SK-N-SH (cell line): ENCODE results near the gene STK17B. TPM values are rescaled to one million over a fixed set of nuclear protein-coding genes. Genes with fewer than 3 reads are reported as not detected.

Source experiments
- CTCF ChIA-PET: fragments of 300-600, 350-600 bp; formaldehyde crosslinking; extraction: SDS; loops from one replicate; lab custom pipeline; 2021; lab: Yijun Ruan, JAX
- POLR2A ChIA-PET: fragments of 350-600 bp; sonication (Branson Sonifier 250); formaldehyde crosslinking; extraction: SDS; loops from one replicate; lab custom pipeline; 2020; ENCODE audit warnings: antibody characterized with exemption, inconsistent platforms; lab: Yijun Ruan, JAX
- DNase-seq: peaks from one replicate; pipeline ENCODE4 v3.0.0; 2012
- H2AFZ ChIP-seq: fragments of 200-600 bp; sonication (generic); 2 replicates; pipeline ENCODE4 v1.8.1; 2016; ENCODE audit warnings: antibody characterized with exemption, mild to moderate bottlenecking, low read depth
- H3F3A ChIP-seq: fragments of 200-600 bp; sonication (generic); replicated peaks from 2 replicates; pipeline ENCODE3; 2016; ENCODE audit warnings: antibody characterized with exemption, mild to moderate bottlenecking; ENCODE audit not compliant: insufficient read depth
- H3K27ac ChIP-seq, 2 experiments: fragments of 200-500 bp in 1 of 2; fragments of 200-600 bp in 1 of 2; sonication (Bioruptor generic) in 1 of 2; sonication (generic), shearing (Covaris generic) in 1 of 2; 2 replicates each; pipeline versions ENCODE4 v1.5.1 to v1.6.1; 2014 to 2016; ENCODE audit warnings: low read depth in 2 of 2, inconsistent platforms in 1 of 2, low read length in 1 of 2, mild to moderate bottlenecking in 1 of 2, mixed read lengths in 1 of 2
- H3K27me3 ChIP-seq: fragments of 200-600 bp; sonication (generic), shearing (Covaris generic); 2 replicates; pipeline ENCODE4 v1.6.1; 2016; ENCODE audit warnings: mixed run types; ENCODE audit not compliant: insufficient read depth
- H3K36me3 ChIP-seq, 2 experiments: fragments of 200-500 bp in 1 of 2; fragments of 200-600 bp in 1 of 2; sonication (Bioruptor generic) in 1 of 2; sonication (generic) in 1 of 2; replicated peaks in 1 of 2; 2 replicates each; pipeline versions ENCODE3 to v1.5.1; 2014 to 2016; ENCODE audit warnings: low read length in 1 of 2, mild to moderate bottlenecking in 1 of 2; ENCODE audit not compliant: insufficient read depth in 2 of 2, control insufficient read depth in 1 of 2
- H3K4me1 ChIP-seq, 2 experiments: fragments of 200-500 bp in 1 of 2; fragments of 200-600 bp in 1 of 2; sonication (Bioruptor generic) in 1 of 2; sonication (generic), shearing (Covaris generic) in 1 of 2; 2 replicates each; pipeline versions ENCODE4 v1.5.1 to v1.6.1; 2014 to 2016; ENCODE audit warnings: low read depth in 1 of 2, low read length in 1 of 2, mixed run types in 1 of 2; ENCODE audit not compliant: insufficient read depth in 2 of 2, control insufficient read depth in 1 of 2
- H3K4me2 ChIP-seq: fragments of 200-600 bp; sonication (generic), shearing (Covaris generic); 2 replicates; pipeline ENCODE4 v1.6.1; 2017; ENCODE audit warnings: mixed run types
- H3K4me3 ChIP-seq, 2 experiments: fragments of 200-500 bp in 1 of 2; fragments of 200-600 bp in 1 of 2; sonication (Bioruptor generic) in 1 of 2; sonication (generic), shearing (Covaris generic) in 1 of 2; 2 replicates each; pipeline versions ENCODE4 v1.5.1 to v1.8.1; 2014 to 2016; ENCODE audit warnings: low read depth in 2 of 2, inconsistent platforms in 1 of 2, low read length in 1 of 2, mild to moderate bottlenecking in 1 of 2, mixed read lengths in 1 of 2, moderate library complexity in 1 of 2
- H3K79me2 ChIP-seq: fragments of 200-600 bp; sonication (generic); 2 replicates; pipeline ENCODE4 v1.8.1; 2017; ENCODE audit warnings: mild to moderate bottlenecking; ENCODE audit not compliant: insufficient read depth
- H3K9ac ChIP-seq: fragments of 200-600 bp; sonication (generic); 2 replicates; pipeline ENCODE4 v1.6.1; 2017; ENCODE audit warnings: mixed run types
- H3K9me2 ChIP-seq: fragments of 200-600 bp; sonication (generic); 2 replicates; pipeline ENCODE4 v1.6.1; 2017; ENCODE audit warnings: mixed run types
- H3K9me3 ChIP-seq: fragments of 200-600 bp; sonication (generic); 2 replicates; pipeline ENCODE4 v1.6.1; 2017; ENCODE audit warnings: mixed run types, mild to moderate bottlenecking, moderate library complexity
- H4K20me1 ChIP-seq: fragments of 200-600 bp; sonication (generic); 2 replicates; pipeline ENCODE4 v1.6.1; 2017; ENCODE audit warnings: mild to moderate bottlenecking, mixed run types; ENCODE audit not compliant: insufficient read depth
- CHD2 ChIP-seq: fragments of 150-350 bp; IDR thresholded peaks from 2 replicates; pipeline ENCODE4 v1.6.1; 2018; ENCODE audit warnings: low read length; ENCODE audit not compliant: partially characterized antibody
- ELF1 ChIP-seq: IDR thresholded peaks from 2 replicates; pipeline ENCODE4 v1.4.0; 2012
- EP300 ChIP-seq, 2 experiments: IDR thresholded peaks; 2 replicates each; pipeline versions ENCODE4 v1.4.0 to v1.6.1; 2012; ENCODE audit warnings: borderline replicate concordance in 1 of 2, low read depth in 1 of 2, low read length in 1 of 2
- EZH2phosphoT487 ChIP-seq: fragments of 200-600 bp; sonication (generic); IDR thresholded peaks from 2 replicates; pipeline ENCODE4 v1.6.1; 2017; ENCODE audit warnings: low read depth, mixed run types, mild to moderate bottlenecking, antibody characterized with exemption, moderate library complexity, borderline replicate concordance
- FOSL2 ChIP-seq: IDR thresholded peaks from 2 replicates; pipeline ENCODE4 v1.4.0; 2012; ENCODE audit warnings: low read depth, mild to moderate bottlenecking, moderate library complexity, borderline replicate concordance
- FOXJ3 ChIP-seq: sonication (generic); formaldehyde crosslinking; IDR thresholded peaks from 2 replicates; pipeline ENCODE4 v1.5.1; 2020; ENCODE audit warnings: mild to moderate bottlenecking, missing genetic modification reagents
- FOXM1 ChIP-seq: IDR thresholded peaks from 2 replicates; pipeline ENCODE4 v1.4.0; 2012; ENCODE audit warnings: low read depth, mild to moderate bottlenecking
- GATA2 ChIP-seq: sonication (generic); formaldehyde crosslinking; IDR thresholded peaks from 2 replicates; pipeline ENCODE4 v1.5.0; 2020; ENCODE audit warnings: mild to moderate bottlenecking, missing genetic modification reagents
- IRF3 ChIP-seq: fragments of 150-350 bp; IDR thresholded peaks from 2 replicates; pipeline ENCODE4 v1.6.1; 2016; ENCODE audit warnings: mild to moderate bottlenecking, low read depth, low read length
- JUND ChIP-seq: IDR thresholded peaks from 2 replicates; pipeline ENCODE4 v1.4.0; 2012
- MEF2A ChIP-seq: IDR thresholded peaks from 2 replicates; pipeline ENCODE4 v1.4.0; 2012; ENCODE audit warnings: low read depth, borderline replicate concordance
- MXI1 ChIP-seq: IDR thresholded peaks from 2 replicates; pipeline ENCODE4 v1.6.1; 2012; ENCODE audit warnings: mild to moderate bottlenecking, low read depth, low read length, improper control_type of control experiment
- NFIC ChIP-seq: IDR thresholded peaks from 2 replicates; pipeline ENCODE4 v1.4.0; 2012; ENCODE audit warnings: borderline replicate concordance
- NRF1 ChIP-seq: IDR thresholded peaks from 2 replicates; pipeline ENCODE4 v1.6.1; 2012; ENCODE audit warnings: low read depth, mild to moderate bottlenecking, low read length
- POLR2AphosphoS5 ChIP-seq: IDR thresholded peaks from 2 replicates; pipeline ENCODE4 v1.6.1; 2012; ENCODE audit warnings: low read depth, low read length
- RAD21 ChIP-seq: IDR thresholded peaks from 2 replicates; pipeline ENCODE4 v1.6.1; 2012; ENCODE audit warnings: mild to moderate bottlenecking, low read length
- RCOR1 ChIP-seq: fragments of 150-350 bp; IDR thresholded peaks from 2 replicates; pipeline ENCODE4 v1.6.1; 2017; ENCODE audit warnings: antibody characterized with exemption, low read length
- RFX5 ChIP-seq: IDR thresholded peaks from 2 replicates; pipeline ENCODE4 v1.6.1; 2012; ENCODE audit warnings: mild to moderate bottlenecking, improper control_type of control experiment, low read length
- RXRA ChIP-seq: IDR thresholded peaks from 2 replicates; pipeline ENCODE4 v1.4.0; 2012; ENCODE audit warnings: low read depth, mild to moderate bottlenecking, borderline replicate concordance
- SIN3A ChIP-seq: IDR thresholded peaks from 2 replicates; pipeline ENCODE4 v1.6.1; 2012; ENCODE audit warnings: low read depth, mild to moderate bottlenecking, low read length, moderate library complexity, borderline replicate concordance
- TAF1 ChIP-seq: IDR thresholded peaks from 2 replicates; pipeline ENCODE4 v1.6.1; 2012; ENCODE audit warnings: low read depth, mild to moderate bottlenecking, low read length, moderate library complexity, borderline replicate concordance
- TCF12 ChIP-seq: IDR thresholded peaks from 2 replicates; pipeline ENCODE4 v1.4.0; 2012
- USF2 ChIP-seq: fragments of 150-350 bp; IDR thresholded peaks from 2 replicates; pipeline ENCODE4 v1.6.1; 2017; ENCODE audit warnings: antibody characterized with exemption, low read length, low read depth, borderline replicate concordance
- YY1 ChIP-seq: IDR thresholded peaks from 2 replicates; pipeline ENCODE4 v1.4.0; 2012; ENCODE audit warnings: low read depth, mild to moderate bottlenecking
- WGBS: methylation state at CpG from one replicate; pipeline ENCODE4 v1.1.6; 2017; ENCODE audit warnings: low lambda C conversion rate; 5-methylcytosine and 5-hydroxymethylcytosine counted together
- polyA plus RNA-seq, 3 experiments: library from polyadenylated mRNA; depleted of rRNA; stranded (reverse); fragments of >200 nt; gene quantifications; 2 replicates each; pipeline ENCODE4 v1.2.3, GENCODE V29; 2012
- TF ChIP-seq, protein P1 (sequence below): IDR thresholded peaks from 2 replicates; pipeline ENCODE4 v1.4.0; 2012; ENCODE audit warnings: low read depth
- TF ChIP-seq, protein P2 (sequence below): IDR thresholded peaks from 2 replicates; pipeline ENCODE4 v1.6.1; 2012; ENCODE audit warnings: mild to moderate bottlenecking, low read depth, low read length, moderate library complexity
- TF ChIP-seq, protein P3 (sequence below): IDR thresholded peaks from 2 replicates; pipeline ENCODE4 v1.4.0; 2012; ENCODE audit warnings: low read depth, borderline replicate concordance

STK17B gene
- 5.1 and 6.1 TPM in 2 replicates for polyA plus RNA-seq (2012; rRNA removed)
- 6.4 and 7.7 TPM in 2 replicates for polyA plus RNA-seq (2012; cell fraction: cytosol; rRNA removed)
- polyA plus RNA-seq (2012; cell fraction: nucleus; rRNA removed), result 4.8 and 9.5 TPM in 2 replicates

GRCh38 chr2:196171248-196171871 is at the start of gene STK17B:
Gene STK17B, minus strand, starts transcription at chr2:196171578. Its CDS starts 8,195 bp downstream, at chr2:196163383.
- Histone ChIP-seq H3K36me3 (no peaks in the 10 kb centered on the region), H3K4me3 (peak within 1 kb of the TSS; percentile 78 to 92), H3K4me1 (peaks cover 5 to 14% of the 10 kb centered on the region in 2 experiments; a peak in 3 of 4 replicates), H4K20me1 (peaks cover 12% of the 10 kb centered on the region; the same call in 1 of the 2 replicates), H3K79me2 (peaks cover 49% of the 10 kb centered on the region), H2AFZ (peak within 1 kb of the TSS; percentile 70), H3F3A (peaks cover 23% of the 10 kb centered on the region), H3K27ac (peak within 1 kb of the TSS; percentile 69 to 83), H3K9me3 (no peaks in the 10 kb centered on the region), H3K9me2 (no peaks in the 10 kb centered on the region), H3K27me3 (no peaks in the 10 kb centered on the region), H3K4me2 (peak within 1 kb of the TSS; percentile 90), H3K9ac (peak within 1 kb of the TSS; percentile 89)
- ChIA-PET POLR2A (interaction anchor here (0.5 kb wide), 1 partner anchor 40 kb away, joined by 4 read pairs; no protein-coding TSS in a partner anchor), CTCF (interaction anchor here (1.0 to 1.6 kb wide), 3 partner anchors 93 to 104 kb away, joined by 3 to 4 read pairs (median 3); partner anchors contain the start of gene DNAH7)
- DNase-seq, result peak; percentile 100
- WGBS, result 0% methylated on average over 23 of the region's 72 CpGs
- TF ChIP-seq ELF1 (no peak), NRF1 (peak; percentile 36; the same call in 1 of the 2 replicates), MEF2A (no peak), RFX5 (no peak), EZH2phosphoT487 (no peak), MXI1 (peak; percentile 34; the same call in 1 of the 2 replicates), FOSL2 (no peak), FOXM1 (peak; percentile 74; the same call in 1 of the 2 replicates), YY1 (0 out of 2 replicates have a peak, but pooled peaks have one; percentile 23), TCF12 (no peak), JUND (no peak), GATA2 (CRISPR knock-in tag) (no peak), EP300 (IDR thresholded peaks at IDR 0.05; ENCODE audit: borderline replicate concordance in 1 of 2, low read depth in 1 of 2, low read length in 1 of 2) (no peak), RCOR1 (no peak), RAD21 (no peak), RXRA (no peak), FOXJ3 (CRISPR knock-in tag) (no peak), USF2 (peak; percentile 73), SIN3A (peak; percentile 32; the same call in 1 of the 2 replicates), CHD2 (peak; percentile 17), NFIC (no peak), POLR2AphosphoS5 (peak; percentile 99), IRF3 (no peak), TAF1 (peak; percentile 100)
- TF ChIP-seq, protein P1, sequence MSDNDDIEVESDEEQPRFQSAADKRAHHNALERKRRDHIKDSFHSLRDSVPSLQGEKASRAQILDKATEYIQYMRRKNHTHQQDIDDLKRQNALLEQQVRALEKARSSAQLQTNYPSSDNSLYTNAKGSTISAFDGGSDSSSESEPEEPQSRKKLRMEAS, result 0 out of 2 replicates have a peak, but pooled peaks have one; percentile 40
- TF ChIP-seq, protein P2, sequence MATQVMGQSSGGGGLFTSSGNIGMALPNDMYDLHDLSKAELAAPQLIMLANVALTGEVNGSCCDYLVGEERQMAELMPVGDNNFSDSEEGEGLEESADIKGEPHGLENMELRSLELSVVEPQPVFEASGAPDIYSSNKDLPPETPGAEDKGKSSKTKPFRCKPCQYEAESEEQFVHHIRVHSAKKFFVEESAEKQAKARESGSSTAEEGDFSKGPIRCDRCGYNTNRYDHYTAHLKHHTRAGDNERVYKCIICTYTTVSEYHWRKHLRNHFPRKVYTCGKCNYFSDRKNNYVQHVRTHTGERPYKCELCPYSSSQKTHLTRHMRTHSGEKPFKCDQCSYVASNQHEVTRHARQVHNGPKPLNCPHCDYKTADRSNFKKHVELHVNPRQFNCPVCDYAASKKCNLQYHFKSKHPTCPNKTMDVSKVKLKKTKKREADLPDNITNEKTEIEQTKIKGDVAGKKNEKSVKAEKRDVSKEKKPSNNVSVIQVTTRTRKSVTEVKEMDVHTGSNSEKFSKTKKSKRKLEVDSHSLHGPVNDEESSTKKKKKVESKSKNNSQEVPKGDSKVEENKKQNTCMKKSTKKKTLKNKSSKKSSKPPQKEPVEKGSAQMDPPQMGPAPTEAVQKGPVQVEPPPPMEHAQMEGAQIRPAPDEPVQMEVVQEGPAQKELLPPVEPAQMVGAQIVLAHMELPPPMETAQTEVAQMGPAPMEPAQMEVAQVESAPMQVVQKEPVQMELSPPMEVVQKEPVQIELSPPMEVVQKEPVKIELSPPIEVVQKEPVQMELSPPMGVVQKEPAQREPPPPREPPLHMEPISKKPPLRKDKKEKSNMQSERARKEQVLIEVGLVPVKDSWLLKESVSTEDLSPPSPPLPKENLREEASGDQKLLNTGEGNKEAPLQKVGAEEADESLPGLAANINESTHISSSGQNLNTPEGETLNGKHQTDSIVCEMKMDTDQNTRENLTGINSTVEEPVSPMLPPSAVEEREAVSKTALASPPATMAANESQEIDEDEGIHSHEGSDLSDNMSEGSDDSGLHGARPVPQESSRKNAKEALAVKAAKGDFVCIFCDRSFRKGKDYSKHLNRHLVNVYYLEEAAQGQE, result peak; percentile 71; the same call in 1 of the 2 replicates
- TF ChIP-seq, protein P3, sequence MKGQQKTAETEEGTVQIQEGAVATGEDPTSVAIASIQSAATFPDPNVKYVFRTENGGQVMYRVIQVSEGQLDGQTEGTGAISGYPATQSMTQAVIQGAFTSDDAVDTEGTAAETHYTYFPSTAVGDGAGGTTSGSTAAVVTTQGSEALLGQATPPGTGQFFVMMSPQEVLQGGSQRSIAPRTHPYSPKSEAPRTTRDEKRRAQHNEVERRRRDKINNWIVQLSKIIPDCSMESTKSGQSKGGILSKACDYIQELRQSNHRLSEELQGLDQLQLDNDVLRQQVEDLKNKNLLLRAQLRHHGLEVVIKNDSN, result peak; percentile 94
